Esophagus squamous epithelium (tissue), 4 donors: ENCODE data around the gene CD47.

Experiments used
- POLR2A ChIP-seq, 4 donors: fragments of 450-650 bp; IDR thresholded peaks; one replicate each; pipeline ENCODE4 v1.6.1; 2017; ENCODE audit warnings: antibody characterized with exemption in 4 of 4, mild to moderate bottlenecking in 4 of 4, moderate library complexity in 3 of 4
- TF ChIP-seq, protein P1 (sequence below), 6 experiments: fragments of 450-650 bp in 4 of 6; fragments of 200-600 bp in 2 of 6; sonication (generic) in 2 of 6; IDR thresholded peaks; one replicate each; pipeline ENCODE4 v1.5.1; 2016 to 2019; ENCODE audit warnings: antibody characterized with exemption in 6 of 6, mild to moderate bottlenecking in 4 of 6, moderate library complexity in 4 of 6

DNA sequence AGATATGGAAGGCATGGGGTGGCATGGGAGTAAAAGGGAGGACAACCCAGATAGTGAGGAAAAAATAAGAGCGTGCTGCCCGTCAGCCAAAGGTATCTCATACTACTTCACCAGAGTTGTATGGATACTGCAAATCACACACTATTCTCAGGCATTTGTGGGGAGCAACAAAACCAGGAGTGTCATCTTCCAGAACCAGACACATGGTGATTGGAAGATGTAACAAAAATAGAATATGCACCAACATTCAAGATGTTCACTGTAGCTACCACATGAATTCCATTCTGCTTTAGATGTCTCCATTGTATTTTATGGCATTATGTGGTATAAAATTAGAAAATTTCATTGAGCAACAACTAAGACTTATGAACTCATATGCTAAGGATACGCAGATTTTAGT is 34.9 kb downstream of the CD47 start:
- TF ChIP-seq, protein P1, sequence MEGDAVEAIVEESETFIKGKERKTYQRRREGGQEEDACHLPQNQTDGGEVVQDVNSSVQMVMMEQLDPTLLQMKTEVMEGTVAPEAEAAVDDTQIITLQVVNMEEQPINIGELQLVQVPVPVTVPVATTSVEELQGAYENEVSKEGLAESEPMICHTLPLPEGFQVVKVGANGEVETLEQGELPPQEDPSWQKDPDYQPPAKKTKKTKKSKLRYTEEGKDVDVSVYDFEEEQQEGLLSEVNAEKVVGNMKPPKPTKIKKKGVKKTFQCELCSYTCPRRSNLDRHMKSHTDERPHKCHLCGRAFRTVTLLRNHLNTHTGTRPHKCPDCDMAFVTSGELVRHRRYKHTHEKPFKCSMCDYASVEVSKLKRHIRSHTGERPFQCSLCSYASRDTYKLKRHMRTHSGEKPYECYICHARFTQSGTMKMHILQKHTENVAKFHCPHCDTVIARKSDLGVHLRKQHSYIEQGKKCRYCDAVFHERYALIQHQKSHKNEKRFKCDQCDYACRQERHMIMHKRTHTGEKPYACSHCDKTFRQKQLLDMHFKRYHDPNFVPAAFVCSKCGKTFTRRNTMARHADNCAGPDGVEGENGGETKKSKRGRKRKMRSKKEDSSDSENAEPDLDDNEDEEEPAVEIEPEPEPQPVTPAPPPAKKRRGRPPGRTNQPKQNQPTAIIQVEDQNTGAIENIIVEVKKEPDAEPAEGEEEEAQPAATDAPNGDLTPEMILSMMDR (IDR thresholded peaks at IDR 0.05): no peak
- no peak for TF ChIP-seq POLR2A (IDR thresholded peaks at IDR 0.05)
